ENCODE measurements around the gene RUVBL2.
"Not testable (repeated sequence)": the region's sequence is repeated elsewhere in the genome, so short reads cannot be mapped to it uniquely, and the experiment has no call there.

GRCh38 chr19:49056902-49057596 is 63.4 kb downstream of the RUVBL2 start:
- not testable (repeated sequence) for TF ChIP-seq CTCF (IDR thresholded peaks at IDR 0.05; ENCODE audit: poor library complexity, severe bottlenecking); REST (IDR thresholded peaks at IDR 0.05; ENCODE audit: borderline replicate concordance); EP300 (conservative IDR thresholded peaks at IDR 0.05; ENCODE audit: poor library complexity, severe bottlenecking); EZH2 (IDR thresholded peaks at IDR 0.05; ENCODE audit: borderline replicate concordance, insufficient read depth, low read length, poor library complexity, severe bottlenecking)

Data from neural cell (in vitro differentiated cells).